ENCODE measurements around the gene LSM7.
A peak's percentile ranks its signal among the peaks of the same experiment; 100 is the strongest.

Gene LSM7

DNA sequence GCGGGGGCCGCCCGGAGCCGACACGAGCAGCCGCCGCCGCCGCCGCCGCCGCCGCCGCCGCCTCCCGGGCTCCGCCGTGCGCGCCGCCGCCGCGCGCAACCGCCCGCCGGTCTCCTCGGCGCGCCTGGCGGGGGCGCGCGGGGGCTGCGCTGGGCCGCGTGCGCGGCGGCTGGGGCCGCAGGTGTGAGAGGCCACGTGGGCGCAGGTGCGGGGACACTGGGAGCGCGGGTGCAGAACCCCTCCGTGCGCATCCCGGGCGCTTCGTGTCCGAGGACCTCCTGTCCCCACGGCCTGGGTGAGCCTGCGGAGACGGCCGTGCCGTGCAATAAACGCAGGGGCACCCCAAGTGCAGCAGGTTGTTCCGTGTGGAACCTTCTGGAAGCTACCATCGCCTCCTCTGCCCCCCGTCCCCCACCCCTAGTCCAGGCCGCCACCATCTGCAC is 20.3 kb downstream of the LSM7 start, which contains the start of gene LINGO3:
Gene LINGO3 (minus strand): TSS at position 41 of the 443 bp plus-strand sequence. CDS start 16,378 bp downstream, outside the sequence.
- TF ChIP-seq, protein P1, sequence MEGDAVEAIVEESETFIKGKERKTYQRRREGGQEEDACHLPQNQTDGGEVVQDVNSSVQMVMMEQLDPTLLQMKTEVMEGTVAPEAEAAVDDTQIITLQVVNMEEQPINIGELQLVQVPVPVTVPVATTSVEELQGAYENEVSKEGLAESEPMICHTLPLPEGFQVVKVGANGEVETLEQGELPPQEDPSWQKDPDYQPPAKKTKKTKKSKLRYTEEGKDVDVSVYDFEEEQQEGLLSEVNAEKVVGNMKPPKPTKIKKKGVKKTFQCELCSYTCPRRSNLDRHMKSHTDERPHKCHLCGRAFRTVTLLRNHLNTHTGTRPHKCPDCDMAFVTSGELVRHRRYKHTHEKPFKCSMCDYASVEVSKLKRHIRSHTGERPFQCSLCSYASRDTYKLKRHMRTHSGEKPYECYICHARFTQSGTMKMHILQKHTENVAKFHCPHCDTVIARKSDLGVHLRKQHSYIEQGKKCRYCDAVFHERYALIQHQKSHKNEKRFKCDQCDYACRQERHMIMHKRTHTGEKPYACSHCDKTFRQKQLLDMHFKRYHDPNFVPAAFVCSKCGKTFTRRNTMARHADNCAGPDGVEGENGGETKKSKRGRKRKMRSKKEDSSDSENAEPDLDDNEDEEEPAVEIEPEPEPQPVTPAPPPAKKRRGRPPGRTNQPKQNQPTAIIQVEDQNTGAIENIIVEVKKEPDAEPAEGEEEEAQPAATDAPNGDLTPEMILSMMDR (conservative IDR thresholded peaks at IDR 0.05), result no peak

DNA sequence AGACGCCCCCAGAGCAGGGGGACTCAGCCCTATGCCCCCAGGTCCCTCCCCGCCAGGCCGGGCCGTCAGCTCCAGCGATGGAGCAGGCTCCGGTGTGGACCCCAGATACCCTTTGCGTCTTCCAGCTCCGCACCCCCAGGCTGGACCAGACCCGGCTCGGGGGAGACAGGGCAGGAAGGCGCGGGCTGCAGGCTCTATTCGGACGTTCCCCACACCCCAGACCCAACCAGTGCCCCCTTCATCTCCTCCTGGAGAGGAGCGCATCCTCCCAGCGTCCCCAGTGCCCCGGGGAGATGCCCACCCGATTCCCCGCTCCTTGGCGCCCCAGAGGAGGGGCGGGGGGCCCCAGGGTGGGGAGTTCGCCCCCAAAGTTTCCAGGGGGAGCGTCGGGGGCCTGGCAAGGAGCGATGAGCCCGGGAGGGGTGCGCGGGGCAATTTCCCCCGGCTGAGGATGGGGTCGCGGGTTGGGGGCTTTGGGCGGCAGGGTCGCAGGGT is 20.8 kb downstream of the LSM7 start:
- TF ChIP-seq, protein P1 (conservative IDR thresholded peaks at IDR 0.05), result no peak
- peak overlapping the region; percentile 53; the same call in 1 of the 2 replicates for H3K27ac ChIP-seq

More for the DNA sequence above, 20.3 kb downstream of the LSM7 start, which contains the start of gene LINGO3:
- H3K27ac ChIP-seq, result peak within 1 kb of the TSS; percentile 53; the same call in 1 of the 2 replicates

DNA sequence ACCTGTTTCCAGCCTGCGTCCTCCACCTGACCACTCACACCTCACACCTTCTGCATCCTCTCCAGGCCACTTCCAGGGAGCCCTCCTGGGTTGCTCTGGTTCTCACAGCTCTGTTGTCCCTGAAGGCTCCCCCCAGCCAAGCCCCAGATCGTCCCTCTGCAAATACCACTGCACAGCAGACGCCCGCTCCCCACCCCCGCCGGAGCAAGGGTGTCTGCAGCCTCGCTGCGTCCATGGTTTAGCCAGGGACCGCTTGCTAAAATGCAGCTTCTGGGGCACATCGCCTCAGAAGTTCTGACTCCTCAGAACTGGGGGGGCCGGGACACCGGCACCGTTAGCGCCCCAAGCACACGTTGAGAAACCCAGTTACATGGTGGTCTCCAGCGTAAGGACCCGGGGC is 21.4 kb downstream of the LSM7 start:
- no peak overlapping the region for H3K27ac ChIP-seq
- TF ChIP-seq, protein P1 (conservative IDR thresholded peaks at IDR 0.05), result no peak

DNA sequence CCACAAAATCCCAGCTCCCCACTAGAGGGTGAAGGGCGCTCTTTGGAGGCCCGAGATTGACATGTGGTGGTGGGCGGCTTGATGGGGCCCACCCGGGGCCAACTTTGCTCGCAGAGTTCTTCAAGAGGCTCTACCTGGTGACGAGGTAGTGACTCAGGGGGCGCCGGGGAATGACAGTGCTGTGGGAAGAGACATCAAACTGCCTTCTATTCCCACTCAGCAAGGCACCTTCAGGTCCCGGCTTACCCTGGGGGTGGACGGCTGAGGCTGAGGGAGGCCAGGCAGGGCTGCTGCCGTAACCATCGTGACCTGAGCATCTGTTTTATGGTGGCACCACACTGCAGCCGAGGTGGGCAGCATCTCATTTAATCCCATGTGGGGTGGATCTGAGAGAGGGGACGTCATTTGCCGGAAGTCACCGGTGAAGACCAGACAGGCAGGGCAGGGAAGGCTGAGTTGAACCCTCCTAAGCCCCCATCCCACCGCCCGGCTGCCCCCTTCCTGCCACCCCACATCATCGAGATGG is 22.0 kb downstream of the LSM7 start:
- H3K27ac ChIP-seq, result no peak overlapping the region
- TF ChIP-seq, protein P1 (conservative IDR thresholded peaks at IDR 0.05), result no peak

DNA sequence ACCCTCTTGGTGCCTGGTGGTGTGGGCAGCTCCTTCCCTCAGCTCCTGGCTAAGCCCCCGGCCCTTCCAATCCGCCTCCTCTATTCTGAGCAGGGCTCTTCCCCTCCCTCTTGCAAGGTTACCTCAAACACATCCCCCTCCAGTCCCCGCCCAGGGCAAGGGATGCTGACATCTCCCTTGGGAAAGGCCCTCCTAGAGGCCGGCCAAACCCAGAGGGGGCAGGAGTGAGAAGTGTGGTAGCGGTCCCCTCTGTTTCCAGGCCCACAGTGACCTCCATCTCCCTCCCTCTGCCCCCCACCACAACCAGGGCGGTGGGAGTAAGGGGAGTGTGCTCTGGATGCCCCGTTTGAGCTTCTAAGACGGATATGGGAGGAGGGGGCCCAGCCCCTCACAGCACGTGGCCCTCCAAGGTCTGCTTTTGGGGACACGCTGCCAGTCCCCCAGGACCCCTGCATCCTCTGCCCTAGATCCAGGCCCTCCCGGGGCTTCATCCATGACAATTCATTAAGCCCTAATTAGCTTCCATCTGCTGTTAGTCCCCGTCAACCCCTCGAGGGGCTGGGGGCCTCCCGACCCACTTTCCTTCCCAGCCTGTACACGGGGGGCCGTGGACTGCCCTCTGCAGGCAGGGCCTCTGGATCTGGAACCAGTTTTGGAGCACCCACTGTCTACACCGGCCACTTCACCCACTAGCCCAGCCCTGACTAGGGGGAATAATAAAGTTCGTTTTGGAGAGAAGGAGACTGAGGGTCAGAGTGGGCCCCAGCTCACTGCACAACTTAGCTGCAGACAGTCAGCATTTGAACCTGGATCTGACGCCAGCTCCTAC is 22.7 kb downstream of the LSM7 start:
- no peak overlapping the region for H3K27ac ChIP-seq
- TF ChIP-seq, protein P1 (conservative IDR thresholded peaks at IDR 0.05), result no peak

DNA sequence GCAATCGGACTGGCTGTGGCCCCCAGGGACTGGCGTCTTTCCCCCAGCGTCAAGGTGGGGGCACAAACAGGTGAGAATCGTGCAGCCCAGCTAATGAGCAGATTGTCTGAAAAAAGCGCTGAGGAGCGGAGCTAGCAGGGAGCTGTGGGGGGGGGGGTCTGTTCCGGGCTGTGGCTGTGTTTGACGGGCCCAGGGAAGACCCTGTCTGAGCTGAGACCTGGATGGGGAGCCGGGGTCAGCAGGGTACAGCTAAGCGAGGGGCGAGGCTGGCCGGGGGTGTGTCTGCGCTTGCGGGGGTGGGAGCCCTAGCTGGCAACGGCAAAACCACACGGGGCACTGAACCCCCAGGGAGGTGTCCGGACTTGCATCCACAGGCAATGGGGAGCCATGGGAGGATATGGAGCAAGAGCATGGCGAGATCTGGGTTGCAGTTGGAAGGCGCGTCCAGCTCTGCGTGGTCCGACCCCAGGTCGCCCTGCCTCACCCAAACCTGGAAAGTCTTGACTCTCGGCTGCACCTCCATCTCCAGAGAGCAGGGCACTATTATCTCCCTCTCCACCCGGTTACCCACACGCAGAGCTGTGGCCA is 25.1 kb downstream of the LSM7 start:
- H3K27ac ChIP-seq, result no peak overlapping the region
- TF ChIP-seq, protein P1 (conservative IDR thresholded peaks at IDR 0.05), result no peak

All from VCaP (cell line).